ENCODE data around the gene PDE2A. TPM values are rescaled to one million over a fixed set of nuclear protein-coding genes. Genes with fewer than 3 reads are reported as not detected.

Gene PDE2A
- total and polyA plus RNA-seq, 2 experiments from 2014 or later: 0.60 to 2.2 TPM

DNA sequence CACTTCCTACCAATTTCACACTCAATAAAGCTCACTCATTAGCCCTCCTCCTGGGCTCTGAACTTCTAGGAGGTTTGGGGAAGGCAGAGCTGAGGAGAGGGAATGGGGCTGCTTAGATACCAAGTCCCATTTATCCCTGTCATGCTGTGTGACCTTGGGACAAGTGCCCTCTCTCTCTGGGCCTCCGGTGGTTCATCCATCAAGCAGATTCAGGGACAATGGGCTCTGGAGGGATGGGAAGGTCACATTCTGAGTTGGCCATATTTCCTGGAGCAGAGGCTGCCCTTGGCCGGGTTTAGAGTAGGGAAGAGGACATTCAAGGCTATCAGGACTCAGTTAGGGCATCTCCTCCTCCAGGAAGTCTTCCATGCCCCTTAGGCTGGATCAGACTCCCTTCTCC is 66.7 kb downstream of the PDE2A start:
- Histone ChIP-seq H2AFZ (no peak overlapping the region), H3K27me3 (no peaks in the 10 kb centered on the region), H3K9me2 (replicated peaks; ENCODE audit: insufficient read depth) (no peaks in the 10 kb centered on the region), H3K36me3 (replicated peaks; ENCODE audit: insufficient read depth, low read depth) (no peaks in the 10 kb centered on the region), H3K4me2 (no peak overlapping the region), H3K27ac (no peak overlapping the region), H3K4me1 (ENCODE audit: insufficient read depth) (no peaks in the 10 kb centered on the region), H3K4me3 (no peak overlapping the region), H4K20me1 (ENCODE audit: insufficient read depth, poor library complexity, severe bottlenecking) (no peaks in the 10 kb centered on the region), H3K9me3 (ENCODE audit: low read depth) (no peaks in the 10 kb centered on the region), H3K79me2 (no peaks in the 10 kb centered on the region)
- WGBS (ENCODE audit: low lambda C conversion rate, missing lambda C conversion rate): 91% methylated on average over 2 of the region's 2 CpGs
- DNase-seq (ENCODE audit: low spot score): no peak
- TF ChIP-seq, protein P1, sequence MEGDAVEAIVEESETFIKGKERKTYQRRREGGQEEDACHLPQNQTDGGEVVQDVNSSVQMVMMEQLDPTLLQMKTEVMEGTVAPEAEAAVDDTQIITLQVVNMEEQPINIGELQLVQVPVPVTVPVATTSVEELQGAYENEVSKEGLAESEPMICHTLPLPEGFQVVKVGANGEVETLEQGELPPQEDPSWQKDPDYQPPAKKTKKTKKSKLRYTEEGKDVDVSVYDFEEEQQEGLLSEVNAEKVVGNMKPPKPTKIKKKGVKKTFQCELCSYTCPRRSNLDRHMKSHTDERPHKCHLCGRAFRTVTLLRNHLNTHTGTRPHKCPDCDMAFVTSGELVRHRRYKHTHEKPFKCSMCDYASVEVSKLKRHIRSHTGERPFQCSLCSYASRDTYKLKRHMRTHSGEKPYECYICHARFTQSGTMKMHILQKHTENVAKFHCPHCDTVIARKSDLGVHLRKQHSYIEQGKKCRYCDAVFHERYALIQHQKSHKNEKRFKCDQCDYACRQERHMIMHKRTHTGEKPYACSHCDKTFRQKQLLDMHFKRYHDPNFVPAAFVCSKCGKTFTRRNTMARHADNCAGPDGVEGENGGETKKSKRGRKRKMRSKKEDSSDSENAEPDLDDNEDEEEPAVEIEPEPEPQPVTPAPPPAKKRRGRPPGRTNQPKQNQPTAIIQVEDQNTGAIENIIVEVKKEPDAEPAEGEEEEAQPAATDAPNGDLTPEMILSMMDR (IDR thresholded peaks at IDR 0.05; ENCODE audit: poor library complexity): no peak
- TF ChIP-seq EZH2phosphoT487 (IDR thresholded peaks at IDR 0.05; ENCODE audit: low read depth, severe bottlenecking, unreplicated experiment) (no peak), EZH2 (IDR thresholded peaks at IDR 0.05; ENCODE audit: borderline replicate concordance) (no peak)

DNA sequence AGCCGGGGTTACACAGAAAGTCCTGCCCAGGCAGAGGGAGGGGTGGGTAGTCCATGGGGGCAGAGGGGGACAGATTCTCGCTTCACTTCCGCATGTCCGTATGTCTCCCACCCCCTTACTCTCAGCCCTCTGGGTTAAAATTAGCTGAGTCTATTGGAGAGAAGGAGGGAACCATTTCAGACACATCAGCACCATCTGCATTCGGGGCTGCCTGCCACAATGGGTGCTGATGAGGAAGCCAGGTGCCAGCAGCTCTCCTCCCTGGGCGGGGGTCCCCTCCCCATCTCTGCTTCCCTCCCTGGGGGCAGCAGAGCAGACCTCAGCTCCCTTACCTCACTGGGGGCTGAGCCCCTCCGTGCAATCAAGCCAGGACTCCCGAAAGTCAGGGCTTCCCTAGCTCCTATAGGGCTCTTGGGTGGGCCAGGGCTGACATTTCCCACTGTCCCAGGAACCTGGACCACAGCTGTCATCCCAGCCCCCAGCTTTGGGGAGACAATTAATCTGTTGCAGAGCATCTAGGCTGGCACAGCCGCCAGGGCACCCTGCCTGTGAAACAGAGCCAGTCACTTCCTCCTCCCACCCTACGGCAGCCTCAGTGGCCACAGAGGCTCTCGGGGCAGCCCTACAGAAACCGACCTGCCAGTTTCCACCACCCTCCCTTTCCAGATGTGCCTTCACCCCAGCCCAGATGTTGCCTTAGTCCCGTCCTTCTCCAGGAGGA is 67.3 kb downstream of the PDE2A start:
- H3K9me2 ChIP-seq (replicated peaks; ENCODE audit: insufficient read depth): no peaks in the 10 kb centered on the region
- H3K27ac ChIP-seq: no peak overlapping the region
- no peak overlapping the region for H3K4me2 ChIP-seq
- no peaks in the 10 kb centered on the region for H3K27me3 ChIP-seq
- DNase-seq (ENCODE audit: low spot score): no peak
- H4K20me1 ChIP-seq (ENCODE audit: insufficient read depth, poor library complexity, severe bottlenecking): no peaks in the 10 kb centered on the region
- no peak for TF ChIP-seq EZH2phosphoT487 (IDR thresholded peaks at IDR 0.05; ENCODE audit: low read depth, severe bottlenecking, unreplicated experiment)
- TF ChIP-seq, protein P1 (IDR thresholded peaks at IDR 0.05; ENCODE audit: poor library complexity): no peak
- no peak for TF ChIP-seq EZH2 (IDR thresholded peaks at IDR 0.05; ENCODE audit: borderline replicate concordance)
- H3K4me1 ChIP-seq (ENCODE audit: insufficient read depth): no peaks in the 10 kb centered on the region
- H3K79me2 ChIP-seq: no peaks in the 10 kb centered on the region
- no peaks in the 10 kb centered on the region for H3K9me3 ChIP-seq (ENCODE audit: low read depth)
- 81% methylated on average over 9 of the region's 13 CpGs for WGBS (ENCODE audit: low lambda C conversion rate, missing lambda C conversion rate)
- H3K4me3 ChIP-seq: no peak overlapping the region
- no peak overlapping the region for H2AFZ ChIP-seq
- H3K36me3 ChIP-seq (replicated peaks; ENCODE audit: insufficient read depth, low read depth): no peaks in the 10 kb centered on the region

DNA sequence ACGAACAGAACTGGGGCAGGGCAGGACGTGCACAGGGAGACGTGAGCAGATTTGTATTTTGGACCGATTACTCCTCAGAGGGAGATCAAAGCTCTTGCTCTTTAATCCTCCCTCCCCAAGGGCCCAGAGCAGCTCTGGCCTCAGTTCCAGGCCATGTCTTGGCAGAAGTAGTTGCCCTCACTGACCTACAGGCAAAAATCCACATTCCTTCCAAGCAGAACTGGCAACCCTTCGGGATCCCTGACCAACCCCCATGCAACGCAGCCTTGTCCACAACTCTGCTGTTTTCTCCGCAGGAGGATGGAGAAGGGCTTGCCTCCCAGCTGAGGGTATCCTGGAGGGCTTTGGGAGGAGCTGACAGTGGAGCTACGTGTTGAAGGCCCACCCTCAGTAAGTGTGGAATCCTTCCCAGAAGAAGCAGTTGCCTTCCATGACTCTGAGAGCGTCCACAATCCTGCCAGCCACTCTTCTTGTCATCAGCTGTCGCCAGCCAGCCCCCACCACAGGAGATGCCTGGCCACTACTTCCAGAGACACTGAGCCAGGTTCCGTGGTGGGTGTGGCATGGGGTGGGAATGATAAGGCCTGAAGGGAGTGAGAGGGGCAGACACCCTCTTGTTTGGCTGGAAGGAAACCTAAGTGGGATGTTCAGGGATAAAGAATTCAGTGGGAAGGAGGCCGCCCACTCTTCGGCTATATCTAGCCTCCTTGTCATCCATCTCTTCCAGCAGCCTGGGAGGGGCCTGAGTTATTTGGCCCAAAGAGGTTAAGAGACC is 68.1 kb downstream of the PDE2A start:
- Histone ChIP-seq H2AFZ (no peak overlapping the region), H3K9me3 (ENCODE audit: low read depth) (no peaks in the 10 kb centered on the region)
- 79% methylated on average over 13 of the region's 13 CpGs for WGBS (ENCODE audit: low lambda C conversion rate, missing lambda C conversion rate)

More for the DNA sequence above, 68.1 kb downstream of the PDE2A start:
- TF ChIP-seq EZH2phosphoT487 (IDR thresholded peaks at IDR 0.05; ENCODE audit: low read depth, severe bottlenecking, unreplicated experiment) (no peak), EZH2 (IDR thresholded peaks at IDR 0.05; ENCODE audit: borderline replicate concordance) (no peak)
- TF ChIP-seq, protein P1 (IDR thresholded peaks at IDR 0.05; ENCODE audit: poor library complexity): no peak
- Histone ChIP-seq H3K4me2 (no peak overlapping the region), H3K27me3 (no peaks in the 10 kb centered on the region), H3K27ac (no peak overlapping the region), H4K20me1 (ENCODE audit: insufficient read depth, poor library complexity, severe bottlenecking) (no peaks in the 10 kb centered on the region), H3K9me2 (replicated peaks; ENCODE audit: insufficient read depth) (no peaks in the 10 kb centered on the region), H3K36me3 (replicated peaks; ENCODE audit: insufficient read depth, low read depth) (no peaks in the 10 kb centered on the region), H3K4me1 (ENCODE audit: insufficient read depth) (no peaks in the 10 kb centered on the region), H3K79me2 (no peaks in the 10 kb centered on the region), H3K4me3 (no peak overlapping the region)
- DNase-seq (ENCODE audit: low spot score): no peak
